Tibial artery (tissue), 4 donors: Measurements from ENCODE around the gene ITGB3.

Experiments used
- DNase-seq, 2 donors: peaks; one replicate each; pipeline ENCODE4 v3.0.0-alpha.2; 2019
- H3K27ac ChIP-seq, 2 donors: fragments of 200-600 bp; sonication (generic) in 1 of 2; 1 replicate in 1 of 2; 2 replicates in 1 of 2; pipeline ENCODE4 v1.5.1; 2018 to 2019; ENCODE audit warnings: mild to moderate bottlenecking in 1 of 2
- H3K27me3 ChIP-seq, 2 donors: fragments of 200-600 bp; sonication (generic) in 1 of 2; one replicate each; pipeline versions ENCODE4 v1.5.1 to v1.6.0; 2016 to 2019
- H3K36me3 ChIP-seq, 3 donors: fragments of 200-600 bp; sonication (generic) in 2 of 3; one replicate each; pipeline ENCODE4 v1.5.1; 2016 to 2019; ENCODE audit warnings: mild to moderate bottlenecking in 2 of 3
- H3K4me1 ChIP-seq, 4 donors: fragments of 200-600 bp; sonication (generic) in 2 of 4; 1 replicate in 3 of 4; 2 replicates in 1 of 4; pipeline ENCODE4 v1.5.1; 2016 to 2019
- H3K4me3 ChIP-seq, 2 donors: fragments of 200-600 bp; sonication (generic) in 1 of 2; 1 replicate in 1 of 2; 2 replicates in 1 of 2; pipeline ENCODE4 v1.5.1; 2018 to 2019; ENCODE audit warnings: mild to moderate bottlenecking in 2 of 2
- H3K9me3 ChIP-seq, 3 donors: fragments of 200-600 bp; sonication (generic) in 1 of 3; one replicate each; pipeline ENCODE4 v1.5.1; 2016 to 2019
- CTCF ChIP-seq, 2 experiments: fragments of 200-600 bp in 1 of 2; fragments of 450-650 bp in 1 of 2; IDR thresholded peaks; one replicate each; pipeline ENCODE4 v1.5.1; 2017 to 2019; ENCODE audit warnings: antibody characterized with exemption in 2 of 2, mild to moderate bottlenecking in 1 of 2, moderate library complexity in 1 of 2
- intact Hi-C: fragments of 100-400 bp; cut with DNase I; formaldehyde crosslinking; loops from one replicate; pipeline ENCODE4 v1.15.0; 2023; ENCODE audit warnings: low total_unique reads

ITGB3 gene

GRCh38 chr17:47332287-47332686 is 78.7 kb downstream of the ITGB3 start:
- no peaks in the 10 kb centered on the region for H3K9me3 ChIP-seq
- no peak for DNase-seq
- no peak overlapping the region for H3K27ac ChIP-seq
- H3K27me3 ChIP-seq: no peaks in the 10 kb centered on the region
- intact Hi-C loops: no loop called here
- TF ChIP-seq CTCF (IDR thresholded peaks at IDR 0.05): no peak
- H3K36me3 ChIP-seq: peaks cover 11 to 50% (median 22%) of the 10 kb centered on the region in 3 donors
- no peak overlapping the region for H3K4me3 ChIP-seq
- H3K4me1 ChIP-seq: no peaks in the 10 kb centered on the region

GRCh38 chr17:47335101-47335936 is 81.7 kb downstream of the ITGB3 start:
- no peak overlapping the region for H3K4me3 ChIP-seq
- H3K4me1 ChIP-seq: no peaks in the 10 kb centered on the region
- no peak overlapping the region for H3K27ac ChIP-seq
- no peak for DNase-seq
- H3K9me3 ChIP-seq: no peaks in the 10 kb centered on the region
- TF ChIP-seq CTCF (IDR thresholded peaks at IDR 0.05): no peak
- intact Hi-C loops: no loop called here
- H3K36me3 ChIP-seq: peaks cover 11 to 51% (median 22%) of the 10 kb centered on the region in 3 donors
- H3K27me3 ChIP-seq: no peaks in the 10 kb centered on the region

GRCh38 chr17:47338026-47338425 is 84.4 kb downstream of the ITGB3 start:
- no peak for DNase-seq
- Histone ChIP-seq H3K27me3 (no peaks in the 10 kb centered on the region), H3K4me3 (no peak overlapping the region), H3K27ac (no peak overlapping the region), H3K9me3 (no peaks in the 10 kb centered on the region), H3K36me3 (peaks cover 7 to 48% (median 22%) of the 10 kb centered on the region in 3 donors), H3K4me1 (no peaks in the 10 kb centered on the region)
- no peak for TF ChIP-seq CTCF (IDR thresholded peaks at IDR 0.05)
- intact Hi-C loops: no loop called here

GRCh38 chr17:47352848-47353247 is 99.2 kb downstream of the ITGB3 start:
- Histone ChIP-seq H3K4me1 (no peaks in the 10 kb centered on the region), H3K9me3 (no peaks in the 10 kb centered on the region), H3K27ac (no peak overlapping the region), H3K4me3 (no peak overlapping the region), H3K27me3 (no peaks in the 10 kb centered on the region), H3K36me3 (peaks cover 4 to 15% (median 4%) of the 10 kb centered on the region in 3 donors)
- no peak for TF ChIP-seq CTCF (IDR thresholded peaks at IDR 0.05)
- no peak for DNase-seq
- intact Hi-C loops: loop anchor here (5.0 kb wide), 1 partner anchor 54 kb away; no protein-coding TSS in a partner anchor

GRCh38 chr17:47358652-47359051 is 105.0 kb downstream of the ITGB3 start:
- peaks cover 4 to 15% (median 8%) of the 10 kb centered on the region in 3 donors for H3K36me3 ChIP-seq
- intact Hi-C loops: no loop called here
- no peaks in the 10 kb centered on the region for H3K4me1 ChIP-seq
- no peak for TF ChIP-seq CTCF (IDR thresholded peaks at IDR 0.05)
- H3K4me3 ChIP-seq: no peak overlapping the region
- H3K9me3 ChIP-seq: no peaks in the 10 kb centered on the region
- DNase-seq: no peak
- H3K27me3 ChIP-seq: no peaks in the 10 kb centered on the region
- no peak overlapping the region for H3K27ac ChIP-seq
